HUES48 (cell line): Measurements from ENCODE around the gene IFT81.

Experiments
- H3K27ac ChIP-seq: one replicate; pipeline ENCODE4 v1.7.0; 2013; ENCODE audit warnings: low read depth, low read length, inconsistent platforms
- H3K27me3 ChIP-seq: 2 replicates; pipeline ENCODE4 v1.6.1; 2013; ENCODE audit warnings: mild to moderate bottlenecking, low read length; ENCODE audit not compliant: control insufficient read depth, insufficient read depth
- H3K36me3 ChIP-seq: 2 replicates; pipeline ENCODE4 v1.6.1; 2013; ENCODE audit warnings: low read length; ENCODE audit not compliant: control insufficient read depth, insufficient read depth
- H3K4me1 ChIP-seq: 2 replicates; pipeline ENCODE4 v1.6.1; 2013; ENCODE audit warnings: mild to moderate bottlenecking, low read length; ENCODE audit not compliant: control insufficient read depth, insufficient read depth
- H3K4me3 ChIP-seq: 2 replicates; pipeline ENCODE4 v1.5.1; 2013; ENCODE audit warnings: mild to moderate bottlenecking, low read depth, low read length
- H3K9ac ChIP-seq: 2 replicates; pipeline ENCODE4 v1.6.1; 2013; ENCODE audit warnings: mild to moderate bottlenecking, low read depth, low read length, moderate library complexity
- H3K9me3 ChIP-seq: 2 replicates; pipeline ENCODE4 v1.6.1; 2013; ENCODE audit warnings: low read length; ENCODE audit not compliant: control insufficient read depth, insufficient read depth

The IFT81 gene

GRCh38 chr12:110165540-110166159, 41.5 kb downstream of the IFT81 start:
- Histone ChIP-seq H3K27me3 (no peaks in the 10 kb centered on the region), H3K27ac (peak overlapping the region; percentile 18), H3K4me3 (no peak overlapping the region), H3K36me3 (no peaks in the 10 kb centered on the region; the same call in 1 of the 2 replicates), H3K9ac (no peak overlapping the region), H3K9me3 (no peaks in the 10 kb centered on the region), H3K4me1 (peaks cover 13% of the 10 kb centered on the region)

DNA sequence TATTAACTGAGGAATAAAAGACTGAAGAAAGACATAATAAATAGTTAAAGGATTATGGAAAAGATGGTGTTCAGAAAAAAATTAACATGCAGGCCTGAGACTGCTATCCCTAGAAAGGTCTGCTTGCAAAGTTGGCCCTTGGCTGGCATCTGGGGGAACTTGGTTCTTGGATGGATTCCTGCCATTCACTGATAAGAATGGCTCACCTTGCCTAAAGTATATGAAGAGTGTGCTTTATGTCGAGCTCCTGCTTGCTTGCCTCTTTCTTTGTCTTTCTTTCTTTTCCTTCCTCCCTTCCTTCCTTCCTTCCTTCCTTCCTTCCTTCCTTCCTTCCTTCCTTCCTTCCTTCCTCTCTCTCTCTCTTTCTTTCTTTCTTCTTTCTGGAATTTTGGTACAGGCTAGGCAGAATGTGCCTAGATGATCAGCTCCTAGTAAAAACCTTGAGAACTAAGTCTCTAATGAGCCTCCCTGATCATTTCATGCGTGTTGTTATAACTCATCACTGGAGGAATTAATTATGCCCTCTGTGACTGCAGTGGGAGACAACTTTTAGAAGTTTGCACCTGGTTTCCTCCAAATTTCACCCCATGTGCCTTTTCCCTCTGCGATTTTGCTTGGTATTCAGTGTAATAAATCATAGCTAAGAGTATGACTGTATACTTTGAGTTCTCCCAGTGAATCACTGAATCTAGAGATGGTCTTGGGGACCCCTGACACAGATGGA, 44.7 kb downstream of the IFT81 start:
- Histone ChIP-seq H3K4me1 (peaks cover 13% of the 10 kb centered on the region), H3K27ac (no peak overlapping the region), H3K36me3 (no peaks in the 10 kb centered on the region; the same call in 1 of the 2 replicates), H3K9ac (no peak overlapping the region), H3K4me3 (no peak overlapping the region), H3K9me3 (no peaks in the 10 kb centered on the region), H3K27me3 (no peaks in the 10 kb centered on the region)

DNA sequence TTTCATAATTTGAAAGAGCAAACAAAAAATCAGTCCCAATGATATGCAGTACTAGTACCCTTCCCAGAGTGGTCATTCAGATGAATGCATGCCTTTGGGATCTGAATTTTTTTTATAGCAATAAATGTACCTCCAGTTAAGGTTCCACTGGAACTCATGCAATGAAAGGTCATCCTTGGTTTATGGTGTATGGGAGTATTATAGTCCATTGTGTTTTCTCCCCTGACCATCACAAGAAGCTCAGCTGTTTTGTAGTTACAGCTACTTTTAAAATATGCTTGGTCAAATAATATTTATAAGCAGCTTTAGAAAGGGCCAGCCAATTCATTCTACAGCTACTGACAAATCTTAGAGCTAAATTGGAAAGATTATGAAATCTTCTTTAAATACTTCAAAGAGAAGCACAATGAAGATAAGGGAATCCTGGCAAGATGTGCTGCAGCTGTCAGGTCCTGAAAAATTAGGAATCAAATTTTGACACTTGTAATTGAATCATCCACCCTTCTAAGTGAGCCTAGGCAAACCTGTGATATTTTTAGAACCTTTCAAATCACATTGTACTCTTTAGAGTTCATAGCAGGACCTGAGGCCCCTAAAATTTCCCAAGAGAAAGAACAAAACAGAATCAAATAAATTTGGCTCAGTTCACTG, 46.5 kb downstream of the IFT81 start:
- Histone ChIP-seq H3K36me3 (no peaks in the 10 kb centered on the region; the same call in 1 of the 2 replicates), H3K27ac (no peak overlapping the region), H3K27me3 (no peaks in the 10 kb centered on the region), H3K9me3 (no peaks in the 10 kb centered on the region), H3K4me1 (no peaks in the 10 kb centered on the region), H3K4me3 (no peak overlapping the region), H3K9ac (no peak overlapping the region)

DNA sequence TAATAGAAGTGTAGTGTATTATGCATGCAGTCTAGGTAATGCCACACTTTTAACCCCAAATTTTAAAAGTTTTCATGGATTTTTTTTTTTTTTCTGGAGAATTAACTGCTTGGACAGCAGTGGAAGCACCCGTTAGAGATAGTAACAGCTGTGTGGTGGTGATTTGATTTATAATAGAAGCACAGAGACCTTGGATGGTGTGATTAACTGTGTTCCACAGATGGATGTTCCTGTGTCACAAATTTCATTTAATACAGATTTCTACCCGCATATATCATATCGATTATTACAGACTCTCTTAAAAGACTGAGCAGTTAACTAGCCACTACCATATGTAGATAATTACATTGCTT, 47.0 kb downstream of the IFT81 start:
- Histone ChIP-seq H3K27me3 (no peaks in the 10 kb centered on the region), H3K36me3 (no peaks in the 10 kb centered on the region; the same call in 1 of the 2 replicates), H3K4me1 (no peaks in the 10 kb centered on the region), H3K9ac (no peak overlapping the region), H3K9me3 (no peaks in the 10 kb centered on the region), H3K4me3 (no peak overlapping the region), H3K27ac (no peak overlapping the region)

- Histone ChIP-seq H3K4me1 (no peaks in the 10 kb centered on the region), H3K36me3 (no peaks in the 10 kb centered on the region; the same call in 1 of the 2 replicates), H3K9ac (no peak overlapping the region), H3K27me3 (no peaks in the 10 kb centered on the region), H3K9me3 (no peaks in the 10 kb centered on the region), H3K27ac (no peak overlapping the region), H3K4me3 (no peak overlapping the region)
Observed at GRCh38 chr12:110171636-110172035, 47.5 kb downstream of the IFT81 start.

GRCh38 chr12:110174373-110174996, 50.3 kb downstream of the IFT81 start:
- no peaks in the 10 kb centered on the region for H3K9me3 ChIP-seq
- no peak overlapping the region for H3K27ac ChIP-seq
- no peak overlapping the region for H3K4me3 ChIP-seq
- H3K36me3 ChIP-seq: no peaks in the 10 kb centered on the region
- no peaks in the 10 kb centered on the region for H3K27me3 ChIP-seq
- no peak overlapping the region for H3K9ac ChIP-seq
- no peaks in the 10 kb centered on the region for H3K4me1 ChIP-seq

GRCh38 chr12:110175201-110175600, 51.0 kb downstream of the IFT81 start:
- H3K4me1 ChIP-seq: no peaks in the 10 kb centered on the region
- H3K9me3 ChIP-seq: no peaks in the 10 kb centered on the region
- no peaks in the 10 kb centered on the region for H3K36me3 ChIP-seq
- H3K9ac ChIP-seq: no peak overlapping the region
- no peaks in the 10 kb centered on the region for H3K27me3 ChIP-seq
- no peak overlapping the region for H3K27ac ChIP-seq
- no peak overlapping the region for H3K4me3 ChIP-seq

- peaks cover 7% of the 10 kb centered on the region; the same call in 1 of the 2 replicates for H3K36me3 ChIP-seq
- no peak overlapping the region for H3K27ac ChIP-seq
- H3K9ac ChIP-seq: no peak overlapping the region
- H3K27me3 ChIP-seq: no peaks in the 10 kb centered on the region
- no peak overlapping the region for H3K4me3 ChIP-seq
- no peaks in the 10 kb centered on the region for H3K9me3 ChIP-seq
- H3K4me1 ChIP-seq: no peaks in the 10 kb centered on the region
Observed at GRCh38 chr12:110176745-110177144, 52.6 kb downstream of the IFT81 start.

DNA sequence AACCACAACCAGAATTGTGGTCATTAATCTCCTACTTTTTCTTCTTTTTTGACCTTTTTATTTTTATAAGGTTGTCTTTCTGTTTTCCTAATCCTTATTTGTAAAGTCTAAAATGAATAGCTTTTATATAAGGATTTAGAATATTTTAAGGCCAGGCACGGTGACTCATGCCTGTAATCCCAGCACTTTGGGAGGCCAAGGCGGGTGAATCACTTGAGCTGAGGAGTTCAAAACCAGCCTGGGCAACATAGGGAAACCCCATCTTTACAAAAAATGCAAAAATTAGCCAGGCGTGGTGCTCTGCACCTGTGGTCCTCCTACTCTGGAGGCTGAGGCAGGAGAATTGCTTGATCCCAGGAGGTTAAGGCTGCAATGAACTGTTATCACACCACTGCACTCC, 55.1 kb downstream of the IFT81 start:
- Histone ChIP-seq H3K27ac (no peak overlapping the region), H3K4me1 (no peaks in the 10 kb centered on the region), H3K36me3 (peaks cover 7% of the 10 kb centered on the region; the same call in 1 of the 2 replicates), H3K9me3 (no peaks in the 10 kb centered on the region), H3K9ac (no peak overlapping the region), H3K4me3 (no peak overlapping the region), H3K27me3 (no peaks in the 10 kb centered on the region)

DNA sequence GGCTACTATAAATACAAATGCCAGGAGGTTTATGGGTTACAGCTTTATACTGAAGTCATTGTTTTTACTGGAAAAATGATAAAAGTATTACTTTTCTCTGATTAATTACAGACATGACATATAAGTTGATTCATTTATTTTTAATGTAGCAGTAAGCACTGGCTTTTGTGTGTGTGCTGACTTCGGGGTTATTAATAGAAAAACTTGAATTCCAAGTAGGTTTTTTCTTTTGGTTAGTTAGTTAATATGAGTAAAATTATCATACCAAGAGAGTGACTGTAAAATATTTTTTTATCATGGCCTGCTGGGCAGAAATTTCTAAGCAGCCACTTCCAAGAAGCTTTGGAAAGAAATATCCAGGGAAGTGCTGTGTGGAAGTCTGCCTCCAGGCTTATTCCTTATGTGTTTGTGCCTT, 56.4 kb downstream of the IFT81 start:
- no peaks in the 10 kb centered on the region for H3K27me3 ChIP-seq
- H3K36me3 ChIP-seq: peaks cover 7% of the 10 kb centered on the region; the same call in 1 of the 2 replicates
- no peak overlapping the region for H3K27ac ChIP-seq
- H3K4me1 ChIP-seq: no peaks in the 10 kb centered on the region
- H3K9ac ChIP-seq: no peak overlapping the region
- no peaks in the 10 kb centered on the region for H3K9me3 ChIP-seq
- no peak overlapping the region for H3K4me3 ChIP-seq

- Histone ChIP-seq H3K36me3 (peaks cover 7% of the 10 kb centered on the region; the same call in 1 of the 2 replicates), H3K4me1 (no peaks in the 10 kb centered on the region), H3K27me3 (no peaks in the 10 kb centered on the region)
Observed at GRCh38 chr12:110182281-110182680, 58.1 kb downstream of the IFT81 start.

More at GRCh38 chr12:110182281-110182680, 58.1 kb downstream of the IFT81 start:
- Histone ChIP-seq H3K4me3 (no peak overlapping the region), H3K27ac (no peak overlapping the region), H3K9ac (no peak overlapping the region), H3K9me3 (0 out of 2 replicates have a peak, but pooled peaks cover 2% of the 10 kb centered on the region)
